ENCODE measurements around the gene STIM1. TPM values are rescaled to one million over a fixed set of nuclear protein-coding genes. Genes with fewer than 3 reads are reported as not detected.

The STIM1 gene
- total RNA-seq, 1 donor from 2014 or later: 16.5 TPM

GRCh38 chr11:3815845-3816244 is 39.6 kb upstream of the STIM1 start:
- TF ChIP-seq CTCF (conservative IDR thresholded peaks at IDR 0.05; ENCODE audit: low read depth, low read length): no peak
- no peak overlapping the region for H3K4me3 ChIP-seq (ENCODE audit: low read depth, low read length)

GRCh38 chr11:3816673-3817072 is 38.8 kb upstream of the STIM1 start:
- no peak overlapping the region for H3K4me3 ChIP-seq (ENCODE audit: low read depth, low read length)
- no peak for DNase-seq (ENCODE audit: low read depth)
- no peak for TF ChIP-seq CTCF (conservative IDR thresholded peaks at IDR 0.05; ENCODE audit: low read depth, low read length)

More at GRCh38 chr11:3815845-3816244, 39.6 kb upstream of the STIM1 start:
- no peak for DNase-seq (ENCODE audit: low read depth)

GRCh38 chr11:3817181-3817800 is 38.2 kb upstream of the STIM1 start:
- no peak overlapping the region for H3K4me3 ChIP-seq (ENCODE audit: low read depth, low read length)
- no peak for DNase-seq (ENCODE audit: low read depth)
- TF ChIP-seq CTCF (conservative IDR thresholded peaks at IDR 0.05; ENCODE audit: low read depth, low read length): no peak

GRCh38 chr11:3820971-3821370 is 34.5 kb upstream of the STIM1 start:
- H3K4me3 ChIP-seq (ENCODE audit: low read depth, low read length): no peak overlapping the region
- no peak for DNase-seq (ENCODE audit: low read depth)
- no peak for TF ChIP-seq CTCF (conservative IDR thresholded peaks at IDR 0.05; ENCODE audit: low read depth, low read length)

- no peak overlapping the region for H3K4me3 ChIP-seq (ENCODE audit: low read depth, low read length)
- TF ChIP-seq CTCF (conservative IDR thresholded peaks at IDR 0.05; ENCODE audit: low read depth, low read length): no peak
- no peak for DNase-seq (ENCODE audit: low read depth)
Measured at GRCh38 chr11:3822312-3822711, 33.2 kb upstream of the STIM1 start.

GRCh38 chr11:3823303-3823702 is 32.2 kb upstream of the STIM1 start:
- TF ChIP-seq CTCF (conservative IDR thresholded peaks at IDR 0.05; ENCODE audit: low read depth, low read length): no peak
- DNase-seq (ENCODE audit: low read depth): peak; percentile 55
- no peak overlapping the region for H3K4me3 ChIP-seq (ENCODE audit: low read depth, low read length)
